Immature natural killer cell (primary cell): ENCODE results near the gene ADD1. TPM values are rescaled to one million over a fixed set of nuclear protein-coding genes. Genes with fewer than 3 reads are reported as not detected.
"Not testable (repeated sequence)": the region's sequence is repeated elsewhere in the genome, so short reads cannot be mapped to it uniquely, and the experiment has no call there.

Experiments used
- DNase-seq, 3 donors: peaks; one replicate each; pipeline ENCODE4 v3.0.0; 2022; ENCODE audit warnings: mixed read lengths in 1 of 3
- H3K27ac Mint-ChIP-seq, 6 donors: one replicate each; pipeline ENCODE4 v1.8.0; 2020; ENCODE audit warnings: mixed read lengths in 6 of 6, mild to moderate bottlenecking in 5 of 6, inconsistent platforms in 4 of 6, moderate library complexity in 3 of 6
- H3K27me3 Mint-ChIP-seq, 3 donors: one replicate each; pipeline ENCODE4 v1.8.0; 2020 to 2021; ENCODE audit warnings: low read depth in 3 of 3, mild to moderate bottlenecking in 3 of 3, mixed read lengths in 3 of 3, moderate library complexity in 3 of 3, inconsistent platforms in 1 of 3
- H3K36me3 Mint-ChIP-seq, 3 donors: one replicate each; pipeline ENCODE4 v1.8.0; 2020; ENCODE audit warnings: mixed read lengths in 3 of 3, inconsistent platforms in 2 of 3, mild to moderate bottlenecking in 2 of 3
- H3K4me1 Mint-ChIP-seq, 2 donors: one replicate each; pipeline ENCODE4 v1.8.0; 2020; ENCODE audit warnings: inconsistent platforms in 2 of 2, mild to moderate bottlenecking in 2 of 2, mixed read lengths in 2 of 2, moderate library complexity in 1 of 2
- H3K4me3 Mint-ChIP-seq, 5 donors: one replicate each; pipeline ENCODE4 v1.8.0; 2020; ENCODE audit warnings: mild to moderate bottlenecking in 5 of 5, mixed read lengths in 5 of 5, inconsistent platforms in 3 of 5, moderate library complexity in 3 of 5
- H3K9me3 Mint-ChIP-seq, 6 donors: one replicate each; pipeline ENCODE4 v1.8.0; 2020; ENCODE audit warnings: mild to moderate bottlenecking in 6 of 6, mixed read lengths in 6 of 6, inconsistent platforms in 4 of 6, moderate library complexity in 3 of 6
- polyA plus RNA-seq, 3 donors: library from polyadenylated mRNA; unstranded; fragments of 300-500 nt; fragmentation: Illumina TruSeq; gene quantifications; one replicate each; pipeline ENCODE4 v1.2.3, GENCODE V29; 2021

Gene ADD1
- polyA plus RNA-seq, 3 donors from 2014 or later, result 207 to 318 (median 314) TPM

GRCh38 chr4:2940267-2941137 lies 96.9 kb downstream of the ADD1 start:
- H3K36me3 Mint-ChIP-seq, result peaks cover 7 to 20% (median 10%) of the 10 kb centered on the region in 3 donors
- H3K4me1 Mint-ChIP-seq, result peaks cover 31 to 41% of the 10 kb centered on the region in 2 donors
- DNase-seq, result no peak
- H3K27ac Mint-ChIP-seq, result peak overlapping the region in 2 of 6 donors; percentile 67 to 74
- H3K4me3 Mint-ChIP-seq, result no peak overlapping the region
- H3K27me3 Mint-ChIP-seq, result peaks cover 3 to 19% (median 4%) of the 10 kb centered on the region in 3 donors
- H3K9me3 Mint-ChIP-seq, result no peaks in the 10 kb centered on the region

DNA sequence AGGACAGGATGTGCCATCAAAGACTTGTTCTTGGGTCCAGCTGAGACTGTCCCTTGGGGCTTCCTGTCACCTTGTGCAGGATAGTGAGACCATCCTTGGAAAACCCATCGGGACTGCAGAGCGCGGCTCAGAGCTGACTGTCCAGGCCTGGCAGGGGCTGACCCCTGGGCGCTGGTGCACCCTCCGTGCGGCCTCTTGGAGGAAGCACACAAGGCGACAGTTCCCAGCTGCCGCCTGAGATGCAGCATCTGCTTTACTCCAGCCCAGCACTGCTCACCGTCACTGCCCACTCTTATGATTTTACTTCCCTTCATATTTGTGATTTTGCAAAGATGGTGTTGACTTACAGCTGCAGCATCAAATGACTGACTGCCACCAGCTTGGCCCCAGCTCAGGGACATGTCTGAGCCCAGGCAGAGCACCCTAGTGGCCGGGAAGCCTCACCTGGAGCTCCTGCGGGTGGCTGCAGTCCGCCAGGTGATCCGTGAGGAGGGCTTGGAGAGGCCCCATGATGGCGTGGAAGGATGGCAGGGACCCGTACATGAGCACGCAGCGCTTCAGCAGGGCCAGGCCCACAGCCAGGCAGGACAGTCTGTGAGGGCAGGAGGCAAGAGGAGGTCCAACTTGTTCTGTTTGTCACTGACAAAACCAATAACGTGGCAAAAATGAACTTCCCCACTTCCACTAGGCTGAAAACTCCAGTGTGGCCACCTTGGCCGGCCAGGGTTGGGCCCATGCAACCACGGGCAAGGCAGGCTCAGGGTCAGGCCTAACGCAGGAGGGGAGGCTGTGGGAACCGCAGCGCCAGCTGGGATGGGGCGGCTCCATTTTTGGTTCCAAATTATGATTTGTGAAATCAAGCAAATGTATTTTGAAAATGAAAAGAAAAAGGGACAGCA lies 97.7 kb downstream of the ADD1 start:
- Mint-ChIP-seq H3K4me3 (no peak overlapping the region), H3K36me3 (peaks cover 7 to 27% (median 14%) of the 10 kb centered on the region in 3 donors), H3K27ac (peak overlapping the region in 5 of 6 donors; percentile 67 to 94 (median 77))

GRCh38 chr4:2942037-2942531 lies 98.4 kb downstream of the ADD1 start:
- H3K9me3 Mint-ChIP-seq, result no peaks in the 10 kb centered on the region
- H3K4me1 Mint-ChIP-seq, result peaks cover 15 to 25% of the 10 kb centered on the region in 2 donors
- peak in 1 of 3 donors; percentile 18 for DNase-seq

More for the DNA sequence above, 97.7 kb downstream of the ADD1 start:
- Mint-ChIP-seq H3K9me3 (no peaks in the 10 kb centered on the region), H3K27me3 (peaks cover 4 to 12% (median 5%) of the 10 kb centered on the region in 3 donors), H3K4me1 (peaks cover 22 to 32% of the 10 kb centered on the region in 2 donors)
- DNase-seq, result no peak

DNA sequence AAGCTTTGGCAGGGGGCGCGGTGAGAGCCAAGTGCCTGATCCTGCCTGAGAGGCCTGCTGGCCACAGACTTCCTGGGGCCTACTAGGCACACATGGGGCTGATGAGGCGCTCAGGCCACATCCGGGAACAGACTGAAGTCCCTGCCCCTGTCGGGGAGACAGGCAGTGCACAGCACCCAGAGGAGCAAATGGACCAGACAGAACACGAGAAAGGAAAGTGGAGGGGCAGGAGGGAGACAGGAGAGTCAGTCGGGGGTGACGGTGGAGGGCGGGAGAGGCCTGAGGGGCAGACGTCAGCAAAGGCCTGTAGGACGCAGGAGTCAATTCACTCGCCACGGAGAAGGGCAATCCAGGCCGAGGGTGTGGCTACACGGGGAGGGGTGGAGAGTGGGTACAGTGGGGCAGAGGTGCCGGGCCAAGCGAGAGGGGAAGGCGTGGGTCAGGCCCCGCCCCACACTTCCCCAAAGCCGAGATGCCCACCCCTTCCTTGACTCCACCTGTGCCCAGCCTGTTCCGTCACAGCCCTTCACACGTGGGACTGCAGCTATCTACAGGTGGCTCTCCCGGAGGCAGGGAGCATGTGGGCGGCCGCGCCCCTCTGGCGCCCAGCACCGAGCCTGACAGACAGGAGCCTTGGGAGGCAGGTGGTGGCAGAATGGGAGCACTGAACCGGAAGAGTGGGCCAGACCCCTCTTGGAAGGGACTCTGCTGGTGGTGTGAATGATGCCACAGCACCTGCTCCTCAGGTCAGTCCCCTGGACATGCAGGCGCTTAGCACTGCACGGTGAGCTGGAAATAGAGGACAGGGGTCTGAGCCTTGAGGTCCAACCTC lies 99.1 kb downstream of the ADD1 start:
- peak overlapping the region; percentile 80 to 94 (median 90) for H3K27ac Mint-ChIP-seq
- H3K27me3 Mint-ChIP-seq, result peaks cover 5 to 10% (median 6%) of the 10 kb centered on the region in 3 donors
- H3K4me3 Mint-ChIP-seq, result peak overlapping the region in 4 of 5 donors; percentile 33 to 73 (median 54)
- peak; percentile 32 to 55 (median 44) for DNase-seq
- H3K4me1 Mint-ChIP-seq, result peaks cover 15 to 20% of the 10 kb centered on the region in 2 donors
- peaks cover 11 to 35% (median 19%) of the 10 kb centered on the region in 3 donors for H3K36me3 Mint-ChIP-seq
- H3K9me3 Mint-ChIP-seq, result no peaks in the 10 kb centered on the region

More at GRCh38 chr4:2942037-2942531, 98.4 kb downstream of the ADD1 start:
- Mint-ChIP-seq H3K27ac (peak overlapping the region; percentile 80 to 94 (median 90)), H3K4me3 (peak overlapping the region in 4 of 5 donors; percentile 33 to 73 (median 54)), H3K27me3 (peaks cover 5 to 10% (median 6%) of the 10 kb centered on the region in 3 donors), H3K36me3 (peaks cover 11 to 31% (median 19%) of the 10 kb centered on the region in 3 donors)

GRCh38 chr4:2943364-2944090 lies 99.9 kb downstream of the ADD1 start:
- peaks cover 15 to 40% (median 24%) of the 10 kb centered on the region in 3 donors for H3K36me3 Mint-ChIP-seq
- peaks cover 15 to 20% of the 10 kb centered on the region in 2 donors for H3K4me1 Mint-ChIP-seq
- DNase-seq, result no peak
- H3K9me3 Mint-ChIP-seq, result no peaks in the 10 kb centered on the region
- peaks cover 5 to 10% (median 6%) of the 10 kb centered on the region in 3 donors for H3K27me3 Mint-ChIP-seq
- peak overlapping the region in 5 of 6 donors; percentile 23 to 94 (median 75) for H3K27ac Mint-ChIP-seq
- no peak overlapping the region for H3K4me3 Mint-ChIP-seq

GRCh38 chr4:2944091-2944482 lies 100.4 kb downstream of the ADD1 start:
- Mint-ChIP-seq H3K9me3 (no peaks in the 10 kb centered on the region), H3K27me3 (peaks cover 5 to 10% (median 6%) of the 10 kb centered on the region in 3 donors), H3K27ac (peak overlapping the region; percentile 25 to 82 (median 59)), H3K4me3 (no peak overlapping the region), H3K36me3 (peaks cover 12 to 35% (median 19%) of the 10 kb centered on the region in 3 donors), H3K4me1 (peaks cover 12 to 15% of the 10 kb centered on the region in 2 donors)
- no peak for DNase-seq

DNA sequence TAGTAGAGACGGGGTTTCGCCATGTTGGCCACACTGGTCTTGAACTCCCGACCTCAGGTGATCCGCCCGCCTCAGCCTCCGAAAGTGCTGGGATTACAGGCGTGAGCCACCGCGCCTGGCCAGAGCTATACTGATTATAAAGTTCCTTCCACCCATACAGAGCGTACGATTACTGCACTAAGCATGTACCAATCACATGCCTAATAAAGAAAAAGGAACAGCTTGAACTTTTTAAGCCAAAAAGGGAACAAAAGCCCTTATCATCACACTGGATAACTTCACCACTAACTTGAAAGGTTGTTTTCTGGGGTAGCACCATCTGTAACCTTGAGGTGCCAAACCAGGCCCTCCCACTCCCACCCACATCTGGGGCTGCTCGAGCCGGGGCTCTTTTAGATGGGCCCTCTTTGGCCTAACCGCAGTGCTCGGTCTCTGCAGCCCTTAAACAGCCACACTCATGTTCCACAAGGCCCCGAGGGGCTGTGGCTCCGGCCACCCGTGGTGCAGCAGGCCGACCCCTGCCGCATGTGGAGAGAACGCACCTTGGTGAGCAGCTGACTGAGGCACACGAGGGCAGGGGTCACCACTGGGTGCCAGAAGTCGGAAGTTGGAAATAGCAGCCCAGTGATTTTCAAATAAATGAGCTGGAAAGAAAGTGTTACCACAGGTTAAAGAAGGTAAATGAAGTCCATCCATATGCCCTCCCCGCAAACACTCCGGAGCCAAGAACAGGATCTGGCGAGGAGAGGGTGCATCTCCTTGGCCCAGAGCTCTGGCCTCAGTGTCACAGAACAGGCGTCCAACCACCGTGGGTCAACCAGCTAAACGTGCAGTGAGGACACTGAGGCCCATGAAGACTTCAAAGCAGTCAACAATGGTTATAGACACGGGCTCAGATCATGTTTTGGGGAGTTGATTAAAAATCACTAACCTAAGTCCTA lies 101.2 kb downstream of the ADD1 start:
- no peaks in the 10 kb centered on the region for H3K9me3 Mint-ChIP-seq
- no peak for DNase-seq
- H3K27me3 Mint-ChIP-seq, result peaks cover 5 to 10% (median 6%) of the 10 kb centered on the region in 3 donors
- H3K36me3 Mint-ChIP-seq, result peaks cover 15 to 38% (median 17%) of the 10 kb centered on the region in 3 donors
- peak overlapping the region in 1 of 6 donors; percentile 14 for H3K27ac Mint-ChIP-seq
- H3K4me1 Mint-ChIP-seq, result peaks cover 9 to 12% of the 10 kb centered on the region in 2 donors
- H3K4me3 Mint-ChIP-seq, result no peak overlapping the region

DNA sequence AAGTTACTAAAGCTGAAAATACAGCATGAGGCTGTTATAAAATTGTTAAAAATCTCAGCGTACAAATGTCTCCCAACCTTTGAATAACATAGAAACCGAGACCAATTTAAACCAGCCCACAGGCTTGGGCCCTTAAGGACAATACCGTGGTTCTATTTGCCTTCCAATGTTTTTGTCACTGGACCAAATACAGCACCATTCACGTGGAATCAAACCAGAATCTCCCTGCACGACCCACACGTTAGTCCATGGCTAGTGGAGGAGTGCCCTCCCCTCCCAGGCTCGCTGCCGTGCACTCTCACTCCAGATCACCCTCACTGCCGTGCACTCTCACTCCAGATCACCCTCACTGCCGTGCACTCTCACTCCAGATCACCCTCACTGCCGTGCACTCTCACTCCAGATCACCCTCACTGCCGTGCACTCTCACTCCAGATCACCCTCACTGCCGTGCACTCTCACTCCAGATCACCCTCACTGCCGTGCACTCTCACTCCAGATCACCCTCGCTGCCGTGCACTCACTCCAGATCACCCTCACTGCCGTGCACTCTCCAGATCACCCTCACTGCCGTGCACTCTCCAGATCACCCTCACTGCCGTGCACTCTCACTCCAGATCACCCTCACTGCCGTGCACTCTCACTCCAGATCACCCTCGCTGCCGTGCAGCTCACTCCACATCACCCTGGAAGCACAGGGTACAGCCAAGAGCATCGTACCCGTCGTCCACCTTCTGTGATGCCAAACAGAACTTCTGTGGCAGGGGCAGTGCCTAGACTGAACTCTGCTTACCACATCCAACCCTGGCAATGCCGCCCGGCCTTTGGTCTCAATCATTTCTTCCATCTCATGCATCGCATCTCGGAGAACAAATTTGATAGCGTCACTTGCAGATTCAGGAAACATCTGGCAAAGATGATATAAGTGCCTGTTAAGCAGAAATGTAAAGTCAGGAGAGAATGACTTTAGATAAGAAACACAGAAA lies 102.3 kb downstream of the ADD1 start:
- peaks cover 5 to 10% (median 5%) of the 10 kb centered on the region in 3 donors for H3K27me3 Mint-ChIP-seq
- peaks cover 24 to 47% (median 25%) of the 10 kb centered on the region in 3 donors for H3K36me3 Mint-ChIP-seq
- peak overlapping the region in 1 of 6 donors; percentile 40 for H3K27ac Mint-ChIP-seq
- not testable (repeated sequence) for H3K4me3 Mint-ChIP-seq, H3K9me3 Mint-ChIP-seq, DNase-seq
- H3K4me1 Mint-ChIP-seq, result peaks cover 9 to 12% of the 10 kb centered on the region in 2 donors

DNA sequence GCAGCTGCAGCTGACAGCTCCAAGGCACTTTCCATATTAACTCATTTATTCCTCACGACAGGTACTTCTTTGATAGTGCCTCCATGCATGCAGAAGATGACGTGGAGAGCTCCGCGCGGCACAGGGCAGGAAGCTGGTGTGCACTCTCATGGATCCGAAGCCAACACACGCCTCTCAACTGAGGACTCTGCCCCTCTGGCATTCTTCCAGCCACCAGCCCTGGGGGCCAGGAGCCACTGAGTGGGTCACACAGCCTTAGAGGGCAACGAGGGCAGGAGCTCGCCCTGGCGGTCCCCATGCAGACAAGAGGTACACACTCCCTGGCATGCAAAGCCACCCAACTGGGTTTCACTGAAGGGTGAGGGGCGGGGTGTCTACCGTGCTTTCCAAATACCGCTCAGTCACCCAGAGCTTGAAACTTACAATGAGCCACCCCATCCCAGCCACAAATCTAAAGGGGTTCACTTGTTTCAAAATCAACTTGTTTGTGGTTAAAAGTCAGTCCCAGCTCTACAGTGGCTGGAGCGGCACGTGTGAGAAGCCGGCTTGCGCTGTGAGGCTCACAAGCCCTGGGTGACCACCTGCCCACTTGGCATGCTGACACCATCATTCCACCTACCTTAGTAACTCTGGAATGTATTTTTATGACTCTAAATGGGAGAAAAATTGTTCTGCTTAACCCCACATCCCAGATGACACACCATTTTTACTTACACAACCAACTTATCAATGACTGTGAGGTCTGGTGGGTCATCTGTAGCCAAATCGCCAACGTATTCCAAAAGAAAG lies 103.4 kb downstream of the ADD1 start:
- no peak overlapping the region for H3K4me3 Mint-ChIP-seq
- H3K27me3 Mint-ChIP-seq, result peaks cover 4 to 10% (median 5%) of the 10 kb centered on the region in 3 donors
- H3K27ac Mint-ChIP-seq, result no peak overlapping the region
- peaks cover 24 to 50% (median 30%) of the 10 kb centered on the region in 3 donors for H3K36me3 Mint-ChIP-seq
- no peaks in the 10 kb centered on the region for H3K9me3 Mint-ChIP-seq
- peaks cover 8 to 12% of the 10 kb centered on the region in 2 donors for H3K4me1 Mint-ChIP-seq
- no peak for DNase-seq

DNA sequence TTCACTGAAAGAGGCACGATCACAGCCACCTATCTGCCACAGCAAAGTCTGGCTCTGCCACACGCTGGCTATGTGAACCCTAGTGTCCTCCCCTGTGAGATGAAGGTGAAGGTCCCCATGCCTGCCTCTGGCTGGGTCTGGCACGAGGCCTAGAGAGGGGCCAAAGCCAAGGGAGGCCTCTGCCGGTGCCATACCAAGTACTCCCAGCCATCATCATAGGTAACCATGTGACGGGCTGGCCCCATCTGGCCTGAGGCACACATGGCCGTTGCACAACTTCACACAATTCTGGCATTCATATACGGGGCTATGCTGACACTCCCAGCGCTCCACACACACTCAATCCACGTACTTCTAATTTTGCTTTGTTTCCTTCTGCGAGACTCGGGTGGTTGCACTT lies 104.3 kb downstream of the ADD1 start:
- Mint-ChIP-seq H3K9me3 (no peaks in the 10 kb centered on the region), H3K4me1 (peaks cover 2 to 7% of the 10 kb centered on the region in 2 donors), H3K4me3 (no peak overlapping the region), H3K36me3 (peaks cover 21 to 59% (median 33%) of the 10 kb centered on the region in 3 donors), H3K27me3 (peaks cover 3 to 5% (median 4%) of the 10 kb centered on the region in 3 donors), H3K27ac (no peak overlapping the region)
- no peak for DNase-seq
